ENCODE data around the gene PTPN3.

PTPN3 gene

DNA sequence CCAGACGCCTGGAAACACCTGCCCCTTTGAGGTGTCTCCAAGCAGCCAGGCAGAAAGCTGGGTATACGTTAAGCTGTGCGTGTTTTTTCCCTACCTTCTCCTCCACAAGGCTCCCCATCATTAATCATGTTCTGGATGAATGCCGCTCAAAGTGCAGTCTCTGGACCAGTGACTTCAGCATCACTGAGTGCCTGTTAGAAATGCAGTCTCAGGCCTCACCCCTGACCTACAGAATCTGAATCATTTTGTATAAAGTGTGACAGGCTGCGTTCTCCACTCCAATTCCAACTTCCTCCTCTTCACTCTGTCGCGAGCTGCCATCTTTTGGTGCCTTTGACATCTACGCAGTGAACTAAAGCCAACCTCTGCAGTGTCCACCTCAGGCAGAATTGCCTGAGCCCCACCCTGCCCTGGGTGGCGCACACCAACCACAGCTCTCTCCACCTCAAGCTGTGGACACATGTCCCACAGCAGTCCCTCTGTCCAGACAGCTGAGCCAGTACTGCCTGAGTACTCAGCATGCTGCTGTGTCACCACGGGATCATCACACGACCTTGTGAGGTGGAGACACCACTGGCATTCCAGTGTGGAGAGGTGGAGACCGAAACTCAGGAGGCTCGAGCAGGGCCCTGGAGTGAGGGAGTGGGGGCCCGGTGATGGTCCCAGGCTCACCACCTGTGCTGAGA is 14.2 kb downstream of the PTPN3 start:
- Histone ChIP-seq H3K9me3 (ENCODE audit: low read depth, low read length) (no peaks in the 10 kb centered on the region), H3K36me3 (ENCODE audit: insufficient read depth, low read length) (no peaks in the 10 kb centered on the region), H3K9ac (ENCODE audit: insufficient read length) (no peak overlapping the region), H3K4me3 (no peak overlapping the region), H3K27ac (no peak overlapping the region)
- DNase-seq (ENCODE audit: low read depth, low spot score), result no peak
- TF ChIP-seq POLR2AphosphoS5 (IDR thresholded peaks at IDR 0.05; ENCODE audit: borderline replicate concordance, low read depth, low read length), result no peak
- no peak for TF ChIP-seq FOXP2 (optimal IDR thresholded peaks at IDR 0.05; ENCODE audit: control extremely low read depth, extremely low read length, insufficient read depth)
- TF ChIP-seq EZH2 (IDR thresholded peaks at IDR 0.05), result no peak

DNA sequence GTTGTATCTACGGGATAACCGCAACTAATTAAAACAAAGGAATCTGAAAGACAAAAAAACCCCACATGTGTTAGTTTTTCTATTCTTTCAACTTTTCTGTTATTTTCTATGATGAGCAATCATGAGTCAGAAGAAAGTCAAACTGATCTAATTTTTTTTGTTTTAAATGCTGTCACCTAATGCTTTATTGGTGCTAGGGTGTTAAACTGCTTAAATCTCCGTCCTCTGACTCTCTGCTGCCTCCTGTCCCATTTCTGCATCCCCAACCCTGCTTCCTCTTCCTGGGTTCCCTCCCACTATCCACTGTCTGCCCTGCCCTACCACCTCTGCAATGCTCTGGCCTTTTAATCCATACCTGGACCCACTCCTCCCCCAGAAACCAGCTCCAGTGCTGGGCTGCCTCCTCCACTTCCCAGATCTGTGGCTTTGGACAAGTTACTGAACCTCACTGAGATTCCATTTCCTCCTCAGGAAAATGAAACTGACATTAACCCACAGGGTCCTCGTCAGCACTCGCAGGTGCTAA is 15.7 kb downstream of the PTPN3 start:
- no peak overlapping the region for H3K9ac ChIP-seq (ENCODE audit: insufficient read length)
- no peaks in the 10 kb centered on the region for H3K9me3 ChIP-seq (ENCODE audit: low read depth, low read length)
- no peak overlapping the region for H3K4me3 ChIP-seq
- TF ChIP-seq POLR2AphosphoS5 (IDR thresholded peaks at IDR 0.05; ENCODE audit: borderline replicate concordance, low read depth, low read length) (no peak), EZH2 (IDR thresholded peaks at IDR 0.05) (no peak), FOXP2 (optimal IDR thresholded peaks at IDR 0.05; ENCODE audit: control extremely low read depth, extremely low read length, insufficient read depth) (no peak)
- DNase-seq (ENCODE audit: low read depth, low spot score), result no peak
- H3K36me3 ChIP-seq (ENCODE audit: insufficient read depth, low read length), result no peaks in the 10 kb centered on the region
- no peak overlapping the region for H3K27ac ChIP-seq

DNA sequence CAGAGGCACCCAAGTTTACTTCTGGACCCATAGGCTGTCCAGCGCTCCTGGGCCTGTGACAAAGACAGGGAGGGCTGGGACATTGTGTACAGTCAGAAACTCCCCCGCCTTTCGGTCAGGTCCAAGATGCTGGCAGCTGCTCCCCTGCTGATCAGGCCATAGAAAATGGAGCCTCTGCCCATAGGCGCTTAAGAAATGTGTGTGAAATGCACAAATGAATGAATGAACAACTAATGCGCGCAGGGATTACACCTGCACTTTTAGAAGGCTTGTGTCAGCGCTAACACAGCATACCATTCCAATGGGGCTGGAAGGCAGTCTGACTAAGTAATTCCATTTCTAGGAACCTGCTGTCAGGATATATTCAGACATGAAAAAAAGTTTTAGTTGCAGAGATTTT is 16.3 kb downstream of the PTPN3 start:
- no peak overlapping the region for H3K9ac ChIP-seq (ENCODE audit: insufficient read length)
- H3K4me3 ChIP-seq, result no peak overlapping the region
- no peak for TF ChIP-seq EZH2 (IDR thresholded peaks at IDR 0.05)
- no peak for TF ChIP-seq FOXP2 (optimal IDR thresholded peaks at IDR 0.05; ENCODE audit: control extremely low read depth, extremely low read length, insufficient read depth)
- no peak for TF ChIP-seq POLR2AphosphoS5 (IDR thresholded peaks at IDR 0.05; ENCODE audit: borderline replicate concordance, low read depth, low read length)
- no peaks in the 10 kb centered on the region for H3K9me3 ChIP-seq (ENCODE audit: low read depth, low read length)
- H3K36me3 ChIP-seq (ENCODE audit: insufficient read depth, low read length), result no peaks in the 10 kb centered on the region
- DNase-seq (ENCODE audit: low read depth, low spot score), result no peak
- H3K27ac ChIP-seq, result no peak overlapping the region

DNA sequence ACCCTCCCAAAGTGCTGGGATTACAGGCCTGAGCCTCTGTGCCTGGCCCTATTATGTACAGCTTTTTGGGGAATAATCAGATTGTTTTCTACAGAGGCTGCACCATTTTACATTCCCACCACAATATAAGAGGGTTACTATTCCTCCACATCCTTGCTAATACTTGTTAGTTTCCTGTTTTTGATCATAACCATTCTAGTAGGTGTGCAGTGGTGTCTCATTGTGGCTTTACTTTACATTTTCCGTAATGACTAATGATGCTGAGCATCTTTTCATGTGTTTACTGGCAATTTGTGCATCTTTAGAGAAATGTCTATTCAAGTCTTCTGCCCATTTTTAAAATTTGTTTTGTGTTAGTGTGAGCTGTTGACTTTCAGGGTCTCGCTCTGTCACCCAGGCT is 18.3 kb downstream of the PTPN3 start:
- H3K27ac ChIP-seq, result no peak overlapping the region
- TF ChIP-seq EZH2 (IDR thresholded peaks at IDR 0.05), result no peak
- TF ChIP-seq POLR2AphosphoS5 (IDR thresholded peaks at IDR 0.05; ENCODE audit: borderline replicate concordance, low read depth, low read length), result no peak
- TF ChIP-seq FOXP2 (optimal IDR thresholded peaks at IDR 0.05; ENCODE audit: control extremely low read depth, extremely low read length, insufficient read depth), result no peak
- H3K9me3 ChIP-seq (ENCODE audit: low read depth, low read length), result no peaks in the 10 kb centered on the region
- H3K4me3 ChIP-seq, result no peak overlapping the region
- H3K36me3 ChIP-seq (ENCODE audit: insufficient read depth, low read length), result no peaks in the 10 kb centered on the region
- no peak for DNase-seq (ENCODE audit: low read depth, low spot score)
- H3K9ac ChIP-seq (ENCODE audit: insufficient read length), result no peak overlapping the region

DNA sequence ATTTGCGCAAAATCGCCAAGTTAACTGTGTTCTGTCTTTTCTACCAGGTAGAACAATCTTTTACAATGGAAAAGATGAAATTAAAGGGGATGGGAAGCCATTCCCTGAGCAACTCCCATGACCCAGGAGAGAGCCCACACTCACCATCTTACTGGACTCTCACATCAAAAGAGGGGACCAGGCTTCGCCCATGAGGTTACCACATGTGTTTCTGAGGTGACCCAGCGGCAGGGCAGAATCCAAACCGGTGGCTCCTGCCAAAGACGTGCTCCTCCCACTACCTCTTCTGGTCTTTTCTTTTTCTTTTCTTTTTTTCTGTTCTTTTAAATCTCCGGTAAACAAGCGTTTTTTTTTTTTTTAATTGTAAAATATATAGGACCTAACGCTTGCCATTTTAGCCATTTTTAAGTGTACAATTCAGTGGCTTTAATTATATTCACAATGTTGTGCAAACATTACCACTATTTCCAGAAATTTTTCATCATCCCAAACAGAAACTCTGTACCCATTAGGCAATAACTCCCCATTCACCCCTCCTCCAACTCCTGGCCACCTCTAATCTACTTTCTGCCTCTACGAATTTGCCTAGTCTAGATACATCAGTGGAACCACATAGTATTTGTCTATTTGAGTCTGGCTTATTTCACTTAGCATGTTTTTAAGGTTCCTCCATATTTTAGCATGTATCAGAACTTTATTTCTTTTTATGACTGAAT is 19.3 kb downstream of the PTPN3 start:
- Histone ChIP-seq H3K9me3 (ENCODE audit: low read depth, low read length) (no peaks in the 10 kb centered on the region), H3K27ac (no peak overlapping the region), H3K9ac (ENCODE audit: insufficient read length) (no peak overlapping the region), H3K4me3 (no peak overlapping the region), H3K36me3 (ENCODE audit: insufficient read depth, low read length) (no peaks in the 10 kb centered on the region)
- DNase-seq (ENCODE audit: low read depth, low spot score), result no peak
- TF ChIP-seq FOXP2 (optimal IDR thresholded peaks at IDR 0.05; ENCODE audit: control extremely low read depth, extremely low read length, insufficient read depth) (no peak), POLR2AphosphoS5 (IDR thresholded peaks at IDR 0.05; ENCODE audit: borderline replicate concordance, low read depth, low read length) (no peak), EZH2 (IDR thresholded peaks at IDR 0.05) (no peak)

DNA sequence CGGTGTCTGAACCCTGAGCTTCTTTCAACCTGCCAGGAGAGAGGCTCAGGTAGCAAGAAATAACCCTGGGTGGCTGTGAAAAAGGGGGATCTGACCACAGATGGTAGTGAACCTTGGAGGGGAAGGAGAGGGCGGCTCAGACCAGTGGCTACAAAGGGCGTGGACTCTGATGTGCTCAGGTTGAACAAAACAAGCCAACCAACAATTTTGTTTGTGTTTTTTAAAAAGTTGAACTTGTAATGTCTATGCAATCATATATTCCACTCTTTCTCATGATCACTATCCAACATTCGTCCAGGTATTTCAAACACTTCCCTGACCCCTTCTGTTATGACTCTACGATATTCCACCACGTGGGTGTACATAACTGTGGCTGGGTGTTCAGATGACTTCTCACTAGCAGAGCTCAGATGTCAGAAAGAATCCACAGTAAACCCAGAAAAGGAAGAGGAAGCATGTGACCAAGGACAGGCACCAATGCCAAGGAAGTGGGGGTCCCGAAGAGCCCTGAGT is 20.0 kb downstream of the PTPN3 start:
- Histone ChIP-seq H3K36me3 (ENCODE audit: insufficient read depth, low read length) (no peaks in the 10 kb centered on the region), H3K9ac (ENCODE audit: insufficient read length) (no peak overlapping the region), H3K9me3 (ENCODE audit: low read depth, low read length) (no peaks in the 10 kb centered on the region), H3K4me3 (no peak overlapping the region), H3K27ac (no peak overlapping the region)
- no peak for DNase-seq (ENCODE audit: low read depth, low spot score)
- TF ChIP-seq POLR2AphosphoS5 (IDR thresholded peaks at IDR 0.05; ENCODE audit: borderline replicate concordance, low read depth, low read length), result no peak
- no peak for TF ChIP-seq EZH2 (IDR thresholded peaks at IDR 0.05)
- no peak for TF ChIP-seq FOXP2 (optimal IDR thresholded peaks at IDR 0.05; ENCODE audit: control extremely low read depth, extremely low read length, insufficient read depth)

DNA sequence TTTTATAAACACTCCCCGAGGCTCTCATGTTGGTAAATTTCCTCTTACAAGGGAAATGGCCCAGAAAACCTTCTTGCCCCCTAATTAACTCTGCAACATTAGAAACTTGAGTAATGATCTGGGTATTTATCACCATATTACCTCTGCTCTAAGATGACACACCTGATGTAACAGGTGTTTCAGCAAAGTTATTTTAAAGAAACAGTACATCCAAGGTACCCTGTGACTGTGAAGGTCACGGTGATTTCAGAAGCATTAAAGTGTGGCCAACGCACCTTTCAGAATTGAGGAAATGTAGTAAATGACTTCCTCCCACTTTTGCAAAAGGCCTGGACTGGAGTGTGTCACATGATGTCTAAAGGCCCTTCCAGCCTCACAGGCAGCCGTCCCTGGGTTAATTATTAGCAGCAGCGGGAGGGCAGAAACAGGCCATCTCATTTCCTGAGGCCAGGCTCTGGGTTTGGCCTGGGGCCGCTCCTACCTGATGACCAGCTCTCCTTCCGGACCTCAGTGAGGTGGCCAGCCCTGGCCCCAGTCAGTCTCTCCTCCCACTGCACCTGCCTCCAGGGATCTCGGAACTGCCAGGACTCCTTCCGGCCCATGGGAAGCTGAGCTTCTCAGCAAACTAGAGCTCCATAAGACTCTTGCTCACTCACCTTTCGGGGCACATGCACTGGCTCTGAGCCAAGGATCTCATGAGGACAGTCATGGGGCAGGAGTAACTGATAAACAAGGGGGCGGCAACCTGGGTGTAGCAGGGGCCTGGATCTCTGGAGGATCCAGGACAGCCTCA is 20.7 kb downstream of the PTPN3 start:
- Histone ChIP-seq H3K9me3 (ENCODE audit: low read depth, low read length) (no peaks in the 10 kb centered on the region), H3K36me3 (ENCODE audit: insufficient read depth, low read length) (no peaks in the 10 kb centered on the region), H3K9ac (ENCODE audit: insufficient read length) (no peak overlapping the region), H3K27ac (no peak overlapping the region), H3K4me3 (no peak overlapping the region)
- TF ChIP-seq FOXP2 (optimal IDR thresholded peaks at IDR 0.05; ENCODE audit: control extremely low read depth, extremely low read length, insufficient read depth) (no peak), POLR2AphosphoS5 (IDR thresholded peaks at IDR 0.05; ENCODE audit: borderline replicate concordance, low read depth, low read length) (no peak), EZH2 (IDR thresholded peaks at IDR 0.05) (no peak)
- no peak for DNase-seq (ENCODE audit: low read depth, low spot score)

Data from SK-N-MC (cell line).